Heart left ventricle (tissue), 16 donors: ENCODE data around the gene PAEP. TPM values are rescaled to one million over a fixed set of nuclear protein-coding genes. Genes with fewer than 3 reads are reported as not detected.

Experiments
- ATAC-seq, 4 donors: fragments of 200-7000 bp; cut with Tn5 transposase; one replicate each; pipeline ENCODE4 v1.9.1; 2020 to 2022; ENCODE audit warnings: moderate library complexity in 4 of 4, mild to moderate bottlenecking in 3 of 4, moderate number of reproducible peaks in 1 of 4
- DNase-seq, 5 donors: peaks; one replicate each; pipeline ENCODE4 v3.0.0-alpha.2; 2020
- H3K27ac ChIP-seq, 12 donors: fragments of 200-600 bp; sonication (generic) in 4 of 12; one replicate each; pipeline versions ENCODE4 v1.5.0 to v1.8.0; 2016 to 2022; ENCODE audit warnings: mild to moderate bottlenecking in 2 of 12
- H3K27me3 ChIP-seq, 9 donors: fragments of 200-600 bp; sonication (generic) in 2 of 9; one replicate each; pipeline versions ENCODE4 v1.5.1 to v1.8.0; 2016 to 2022; ENCODE audit warnings: mild to moderate bottlenecking in 3 of 9
- H3K36me3 ChIP-seq, 9 donors: fragments of 200-600 bp; sonication (generic) in 2 of 9; one replicate each; pipeline versions ENCODE4 v1.5.0 to v1.8.0; 2018 to 2022; ENCODE audit warnings: mild to moderate bottlenecking in 2 of 9
- H3K4me1 ChIP-seq, 12 donors: fragments of 200-600 bp; sonication (generic) in 4 of 12; one replicate each; pipeline versions ENCODE4 v1.5.0 to v1.8.0; 2016 to 2022; ENCODE audit warnings: mild to moderate bottlenecking in 3 of 12
- H3K4me3 ChIP-seq, 12 donors: fragments of 200-600 bp; sonication (generic) in 4 of 12; one replicate each; pipeline versions ENCODE4 v1.5.0 to v1.8.0; 2017 to 2022; ENCODE audit warnings: mild to moderate bottlenecking in 9 of 12, moderate library complexity in 4 of 12
- H3K9me3 ChIP-seq, 12 donors: fragments of 200-600 bp; sonication (generic) in 4 of 12; one replicate each; pipeline versions ENCODE4 v1.5.0 to v1.8.0; 2016 to 2022; ENCODE audit warnings: mild to moderate bottlenecking in 1 of 12
- POLR2A ChIP-seq, 2 donors: fragments of 450-650 bp; IDR thresholded peaks; one replicate each; pipeline ENCODE4 v1.6.1; 2017; ENCODE audit warnings: antibody characterized with exemption in 2 of 2, mild to moderate bottlenecking in 2 of 2, moderate library complexity in 2 of 2
- WGBS, 4 donors: extraction: QIAGEN DNeasy Blood & Tissue Kit in 2 of 4; methylation state at CpG; one replicate each; pipeline versions ENCODE4 v1.1.5 to v1.1.7; 2013 to 2018; 5-methylcytosine and 5-hydroxymethylcytosine counted together
- intact Hi-C, 10 donors: fragments of 100-400 bp; cut with DNase I; formaldehyde crosslinking; loops; one replicate each; pipeline versions ENCODE4 v1.11.1 to v1.14.2; 2022
- polyA plus RNA-seq, 2 donors: library from polyadenylated mRNA; stranded (reverse); fragments of 200-250 nt; gene quantifications; one replicate each; pipeline ENCODE4 v1.2.3, GENCODE V29; 2013
- total RNA-seq, 9 donors: library from RNA; depleted of rRNA in 2 of 9; stranded (reverse); fragments of >200 nt in 2 of 9; fragmentation: NEBNext Ultra II Directional in 3 of 9; extraction: Animal tissue kit (Norgen Biotek cat#: 25700) in 3 of 9; gene quantifications; one replicate each; pipeline versions ENCODE4 v1.1.0 to v1.2.4, GENCODE V29; 2016 to 2023
- TF ChIP-seq, protein P1 (sequence below), 12 donors: fragments of 200-600 bp; sonication (generic) in 4 of 12; IDR thresholded peaks; one replicate each; pipeline versions ENCODE4 v1.5.0 to v1.8.0; 2018 to 2022; ENCODE audit warnings: antibody characterized with exemption in 12 of 12, mild to moderate bottlenecking in 5 of 12
- donor health status: ischemic (EF 13 %, LVEDD 7.1; RV severe dilation, severe dysfunction).
- donor health status: healthy with polysubstance abuse.
- donor health status: DM: no; HTN: yes; CAD: no.
- donor health status: DM: no; HTN: no; CAD: no.
- donor health status: ischemic (EF 25% LVEDD 6.9; RV normal size, moderate dysfunction).
- donor health status: ischemic (EF 25% LVEDD 5.7; RV mildly dilated, moderate dysfunction).
- donor health status: healthy.
- donor health status: DM: yes; HTN: yes; CAD: no.
- donor health status: ischemic (EF 35%, LVEDD 5.7; RV mildly dilated, moderate dysfunction).
- donor health status: nonischemic (EF 11% LVEDD 7.7; RV severe dilation, severe dysfunction).
- donor health status: DM: yes; HTN: yes; CAD: no.
- donor health status: PGD.
- donor health status: ischemic (EF 29% LVEDD 5.4; RV normal size, mild dysfunction).
- donor health status: nonischemic (EF 23%, LVEDD 6.1; RV moderate dilation, normal function).

The PAEP gene
- total and polyA plus RNA-seq, 11 donors, result not detected

DNA sequence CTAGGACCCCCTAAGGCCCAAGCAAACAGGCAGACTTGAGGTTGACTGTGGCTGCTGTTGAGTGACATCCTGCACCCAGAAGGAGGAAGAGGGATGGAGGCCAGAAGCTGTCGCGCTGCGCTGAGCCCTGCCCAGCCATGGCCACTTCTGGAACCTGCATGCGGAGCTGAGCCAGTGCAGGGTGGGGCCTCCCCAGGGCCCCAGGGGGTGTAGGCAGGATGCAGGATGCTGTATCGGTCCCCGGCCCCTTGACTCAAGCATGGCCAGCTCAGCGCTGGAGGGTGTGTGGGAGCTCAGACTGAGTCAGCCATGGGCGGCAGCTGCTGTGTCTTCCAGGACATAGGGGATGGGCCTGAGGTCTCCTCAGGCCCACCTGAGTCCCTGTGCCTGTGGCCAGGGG, 50.9 kb downstream of the PAEP start:
- Histone ChIP-seq H3K27ac (no peak overlapping the region), H3K9me3 (no peaks in the 10 kb centered on the region), H3K27me3 (peaks cover 0 to 26% (median 3%) of the 10 kb centered on the region in 9 donors), H3K4me3 (no peak overlapping the region), H3K4me1 (no peaks in the 10 kb centered on the region), H3K36me3 (no peaks in the 10 kb centered on the region)
- ATAC-seq, result no peak
- DNase-seq, result peak in 1 of 5 donors; percentile 56
- intact Hi-C loops, result no loop called here
- WGBS, 4 donors, result 62 to 70% (median 69%) methylated on average over 8 of the region's 8 CpGs
- TF ChIP-seq POLR2A (IDR thresholded peaks at IDR 0.05), result no peak
- TF ChIP-seq, protein P1, sequence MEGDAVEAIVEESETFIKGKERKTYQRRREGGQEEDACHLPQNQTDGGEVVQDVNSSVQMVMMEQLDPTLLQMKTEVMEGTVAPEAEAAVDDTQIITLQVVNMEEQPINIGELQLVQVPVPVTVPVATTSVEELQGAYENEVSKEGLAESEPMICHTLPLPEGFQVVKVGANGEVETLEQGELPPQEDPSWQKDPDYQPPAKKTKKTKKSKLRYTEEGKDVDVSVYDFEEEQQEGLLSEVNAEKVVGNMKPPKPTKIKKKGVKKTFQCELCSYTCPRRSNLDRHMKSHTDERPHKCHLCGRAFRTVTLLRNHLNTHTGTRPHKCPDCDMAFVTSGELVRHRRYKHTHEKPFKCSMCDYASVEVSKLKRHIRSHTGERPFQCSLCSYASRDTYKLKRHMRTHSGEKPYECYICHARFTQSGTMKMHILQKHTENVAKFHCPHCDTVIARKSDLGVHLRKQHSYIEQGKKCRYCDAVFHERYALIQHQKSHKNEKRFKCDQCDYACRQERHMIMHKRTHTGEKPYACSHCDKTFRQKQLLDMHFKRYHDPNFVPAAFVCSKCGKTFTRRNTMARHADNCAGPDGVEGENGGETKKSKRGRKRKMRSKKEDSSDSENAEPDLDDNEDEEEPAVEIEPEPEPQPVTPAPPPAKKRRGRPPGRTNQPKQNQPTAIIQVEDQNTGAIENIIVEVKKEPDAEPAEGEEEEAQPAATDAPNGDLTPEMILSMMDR (IDR thresholded peaks at IDR 0.05), result no peak

DNA sequence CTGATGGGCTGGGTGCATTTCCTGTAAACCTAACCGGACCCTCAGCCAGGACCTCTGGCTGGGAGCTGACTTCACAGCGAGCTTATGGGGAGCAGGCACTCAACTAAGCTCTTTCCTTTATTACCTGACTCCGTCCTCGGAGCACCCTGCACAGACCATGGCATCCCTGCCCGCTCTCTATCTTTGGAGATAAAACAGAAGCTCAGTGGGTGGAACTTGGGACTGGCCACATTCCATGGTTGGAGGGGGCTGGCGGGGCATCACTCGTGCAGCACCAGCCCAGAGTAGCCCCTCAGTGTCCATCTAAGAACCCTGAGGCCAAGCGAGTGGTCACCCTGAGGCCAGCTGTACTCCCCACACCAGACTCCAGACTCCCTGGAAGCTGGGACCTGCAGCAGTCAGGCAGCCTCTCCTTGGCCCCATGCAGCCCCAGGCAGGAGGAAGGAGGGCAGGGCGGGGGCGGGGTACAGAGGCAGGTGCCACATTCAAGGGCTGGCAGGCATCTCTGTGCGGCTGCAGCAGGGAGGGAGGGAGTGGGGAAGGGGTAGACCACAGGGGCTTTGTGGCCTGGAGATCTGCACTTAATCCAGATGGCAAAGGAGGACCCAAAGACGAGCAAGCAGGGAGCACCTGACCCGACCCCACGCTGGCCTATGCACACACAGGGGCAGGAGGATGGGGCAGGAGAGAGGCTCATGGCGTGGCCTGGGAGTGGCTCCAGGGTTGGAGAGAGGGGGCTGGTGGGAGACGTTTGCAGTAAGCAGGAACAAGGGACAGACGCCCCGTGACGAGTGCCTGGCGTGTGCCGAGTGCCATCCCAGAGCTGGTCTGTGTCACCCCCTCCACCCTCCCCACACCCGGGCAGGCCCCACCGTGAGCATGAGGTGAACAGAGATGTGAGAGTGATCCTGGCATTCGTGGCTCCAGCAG, 51.7 kb downstream of the PAEP start:
- intact Hi-C loops, result no loop called here
- Histone ChIP-seq H3K9me3 (no peaks in the 10 kb centered on the region), H3K4me3 (no peak overlapping the region), H3K27me3 (peaks cover 0 to 33% (median 3%) of the 10 kb centered on the region in 9 donors), H3K4me1 (no peaks in the 10 kb centered on the region), H3K27ac (no peak overlapping the region), H3K36me3 (no peaks in the 10 kb centered on the region)
- ATAC-seq, result no peak
- no peak for TF ChIP-seq POLR2A (IDR thresholded peaks at IDR 0.05)
- TF ChIP-seq, protein P1 (IDR thresholded peaks at IDR 0.05), result no peak
- WGBS, 4 donors, result 65 to 74% (median 69%) methylated on average over 21 to 24 of the region's 24 CpGs
- DNase-seq, result peak in 1 of 5 donors; percentile 42

DNA sequence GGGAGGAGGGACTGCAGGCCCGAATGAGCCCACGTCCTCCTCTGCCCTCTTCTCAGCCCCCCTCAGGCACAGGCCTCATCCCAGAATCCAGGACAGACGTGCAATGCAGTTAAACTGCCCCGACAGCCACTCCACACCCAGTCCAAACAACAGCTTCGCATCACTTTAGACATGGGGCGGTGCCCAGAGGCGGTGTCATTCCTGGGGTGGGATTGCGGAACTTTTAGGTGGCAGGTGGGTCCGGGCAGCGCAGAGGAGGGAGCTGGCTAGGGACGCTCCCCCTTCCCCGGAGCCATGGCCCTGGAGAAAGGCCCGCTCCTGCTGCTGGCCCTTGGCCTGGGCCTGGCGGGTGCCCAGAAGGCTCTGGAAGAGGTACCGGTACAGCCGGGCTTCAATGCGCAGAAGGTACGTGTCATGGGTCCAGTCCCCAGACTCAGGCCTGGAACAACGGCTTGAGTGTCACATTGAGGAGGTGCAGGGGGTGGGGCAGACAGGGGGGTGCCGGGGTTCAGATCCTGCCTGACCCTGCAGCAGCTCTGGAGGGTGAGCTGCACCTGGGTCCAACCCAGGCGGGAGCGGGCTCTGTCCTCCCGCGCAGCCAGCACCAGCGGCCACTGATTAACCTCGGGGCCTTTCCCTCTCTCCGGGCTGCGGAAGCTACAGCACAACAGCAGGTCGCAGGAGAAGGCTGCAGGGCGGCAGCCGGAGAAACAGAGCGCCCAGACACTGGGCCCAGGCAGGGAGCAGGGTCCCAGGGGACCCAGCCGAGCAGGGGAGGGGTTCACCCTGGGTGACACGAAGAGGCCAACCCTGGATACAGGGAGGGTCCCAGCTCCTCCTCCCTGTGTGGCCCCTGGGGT, 52.6 kb downstream of the PAEP start:
- no peak for TF ChIP-seq POLR2A (IDR thresholded peaks at IDR 0.05)
- TF ChIP-seq, protein P1 (IDR thresholded peaks at IDR 0.05), result no peak
- no peak overlapping the region for H3K27ac ChIP-seq
- 73 to 80% (median 79%) methylated on average over 33 to 34 of the region's 34 CpGs for WGBS, 4 donors
- H3K36me3 ChIP-seq, result no peaks in the 10 kb centered on the region
- ATAC-seq (no peak), DNase-seq (peak in 1 of 5 donors; percentile 44)
- H3K9me3 ChIP-seq, result no peaks in the 10 kb centered on the region
- H3K4me3 ChIP-seq, result no peak overlapping the region
- H3K27me3 ChIP-seq, result peaks cover 0 to 43% (median 3%) of the 10 kb centered on the region in 9 donors
- intact Hi-C loops, result no loop called here
- no peaks in the 10 kb centered on the region for H3K4me1 ChIP-seq
